H9 (cell line): ENCODE data around the gene MDK. TPM values are rescaled to one million over a fixed set of nuclear protein-coding genes. Genes with fewer than 3 reads are reported as not detected.
A peak's percentile ranks its signal among the peaks of the same experiment; 100 is the strongest.

Experiments
- DNase-seq: peaks from one replicate; pipeline ENCODE4 v3.0.0-alpha.2; 2017
- H2AFZ ChIP-seq: one replicate; pipeline ENCODE4 v1.6.1; 2013; ENCODE audit warnings: mild to moderate bottlenecking, low read length, control low read depth, moderate library complexity
- H2AK5ac ChIP-seq: 2 replicates; pipeline ENCODE4 v1.6.1; 2013; ENCODE audit warnings: low read length, control low read depth, mixed read lengths; ENCODE audit not compliant: insufficient read length
- H2BK120ac ChIP-seq: one replicate; pipeline ENCODE4 v1.6.1; 2013; ENCODE audit warnings: low read depth, mild to moderate bottlenecking, low read length, control low read depth, inconsistent platforms; ENCODE audit not compliant: poor library complexity, severe bottlenecking
- H2BK12ac ChIP-seq: 2 replicates; pipeline ENCODE4 v1.6.1; 2013; ENCODE audit warnings: low read length, control low read depth, mixed read lengths, low read depth; ENCODE audit not compliant: insufficient read length
- H2BK15ac ChIP-seq: 2 replicates; pipeline ENCODE4 v1.6.1; 2013; ENCODE audit warnings: low read depth, low read length, control low read depth
- H2BK20ac ChIP-seq: one replicate; pipeline ENCODE4 v1.6.1; 2013; ENCODE audit warnings: low read depth, mild to moderate bottlenecking, low read length, control low read depth, inconsistent platforms; ENCODE audit not compliant: poor library complexity, severe bottlenecking
- H2BK5ac ChIP-seq: 2 replicates; pipeline ENCODE4 v1.6.1; 2013; ENCODE audit warnings: low read length, control low read depth, mixed read lengths; ENCODE audit not compliant: insufficient read length
- H3K14ac ChIP-seq: 2 replicates; pipeline ENCODE4 v1.6.1; 2013; ENCODE audit warnings: low read length, control low read depth; ENCODE audit not compliant: insufficient read depth
- H3K18ac ChIP-seq: 2 replicates; pipeline ENCODE4 v1.6.1; 2013; ENCODE audit warnings: low read depth, mild to moderate bottlenecking, mixed read lengths, low read length, control low read depth; ENCODE audit not compliant: insufficient read length
- H3K23ac ChIP-seq: 2 replicates; pipeline ENCODE4 v1.6.1; 2013; ENCODE audit warnings: low read length, control low read depth, mixed read lengths, low read depth; ENCODE audit not compliant: insufficient read length
- H3K23me2 ChIP-seq: 2 replicates; pipeline ENCODE4 v1.6.1; 2013; ENCODE audit warnings: low read depth, mild to moderate bottlenecking, mixed read lengths, low read length, control low read depth; ENCODE audit not compliant: insufficient read length, poor library complexity, severe bottlenecking
- H3K27ac ChIP-seq: 2 replicates; pipeline ENCODE4 v1.5.1; 2013; ENCODE audit warnings: low read length, control low read depth, mixed read lengths, low read depth; ENCODE audit not compliant: insufficient read length
- H3K27me3 ChIP-seq: 2 replicates; pipeline ENCODE4 v1.6.1; 2013; ENCODE audit warnings: low read length, control low read depth, inconsistent platforms; ENCODE audit not compliant: insufficient read depth
- H3K4ac ChIP-seq: 2 replicates; pipeline ENCODE4 v1.6.1; 2013; ENCODE audit warnings: low read depth, mild to moderate bottlenecking, control low read depth, inconsistent platforms, low read length, moderate library complexity
- H3K4me1 ChIP-seq: 2 replicates; pipeline ENCODE4 v1.6.1; 2013; ENCODE audit warnings: low read length, control low read depth, inconsistent platforms; ENCODE audit not compliant: insufficient read depth
- H3K4me2 ChIP-seq: 2 replicates; pipeline ENCODE4 v1.6.1; 2013; ENCODE audit warnings: low read length, control low read depth, mixed read lengths; ENCODE audit not compliant: insufficient read length, insufficient read depth
- H3K56ac ChIP-seq: 2 replicates; pipeline ENCODE4 v1.6.1; 2013; ENCODE audit warnings: low read depth, mild to moderate bottlenecking, mixed read lengths, low read length, control low read depth; ENCODE audit not compliant: insufficient read length
- H3K79me1 ChIP-seq: 2 replicates; pipeline ENCODE4 v1.6.1; 2013; ENCODE audit warnings: low read depth, mild to moderate bottlenecking, moderate library complexity, low read length, control low read depth, inconsistent platforms; ENCODE audit not compliant: insufficient read depth, poor library complexity, severe bottlenecking
- H3K79me2 ChIP-seq: 2 replicates; pipeline ENCODE4 v1.6.1; 2013; ENCODE audit warnings: low read length, control low read depth, inconsistent platforms; ENCODE audit not compliant: insufficient read depth
- H3K9ac ChIP-seq: 2 replicates; pipeline ENCODE4 v1.6.1; 2013; ENCODE audit warnings: low read length, control low read depth, mixed read lengths; ENCODE audit not compliant: insufficient read length; ENCODE audit errors: extremely low read depth
- H3K9me3 ChIP-seq: one replicate; pipeline ENCODE4 v1.6.1; 2013; ENCODE audit warnings: low read depth, low read length, inconsistent platforms; ENCODE audit not compliant: control insufficient read depth
- H3T11ph ChIP-seq: one replicate; pipeline ENCODE4 v1.6.1; 2013; ENCODE audit warnings: mild to moderate bottlenecking, low read length, control low read depth, inconsistent platforms
- H4K20me1 ChIP-seq: one replicate; pipeline ENCODE4 v1.6.1; 2013; ENCODE audit not compliant: control insufficient read depth, insufficient read length, insufficient read depth
- H4K5ac ChIP-seq: 2 replicates; pipeline ENCODE4 v1.6.1; 2013; ENCODE audit warnings: low read depth, mild to moderate bottlenecking, mixed read lengths, low read length, control low read depth; ENCODE audit not compliant: insufficient read length
- H4K8ac ChIP-seq: replicated peaks from 2 replicates; pipeline ENCODE4 v1.6.1; 2013; ENCODE audit warnings: low read length, control low read depth, mixed read lengths, low read depth; ENCODE audit not compliant: insufficient read length
- H4K91ac ChIP-seq: 2 replicates; pipeline ENCODE4 v1.6.1; 2013; ENCODE audit warnings: low read depth, mild to moderate bottlenecking, moderate library complexity, mixed read lengths, low read length, control low read depth; ENCODE audit not compliant: insufficient read length
- H3K27ac Mint-ChIP-seq, 3 experiments: 2 replicates in 2 of 3; 3 replicates in 1 of 3; pipeline ENCODE4 v1.8.0; 2020 to 2021; ENCODE audit warnings: mixed read lengths in 3 of 3, mild to moderate bottlenecking in 1 of 3, moderate library complexity in 1 of 3
- H3K27me3 Mint-ChIP-seq: 2 replicates; pipeline ENCODE4 v1.8.0; 2021; ENCODE audit warnings: low read depth, mild to moderate bottlenecking, moderate library complexity, mixed read lengths
- H3K36me3 Mint-ChIP-seq, 3 experiments: 2 replicates in 2 of 3; 3 replicates in 1 of 3; pipeline ENCODE4 v1.8.0; 2020 to 2021; ENCODE audit warnings: low read depth in 3 of 3, mixed read lengths in 3 of 3; ENCODE audit not compliant: insufficient read depth in 1 of 3
- H3K4me1 Mint-ChIP-seq, 2 experiments: 2 replicates each; pipeline ENCODE4 v1.8.0; 2020; ENCODE audit warnings: mixed read lengths in 2 of 2
- H3K4me3 Mint-ChIP-seq, 2 experiments: 2 replicates in 1 of 2; 3 replicates in 1 of 2; pipeline ENCODE4 v1.8.0; 2020 to 2021; ENCODE audit warnings: mild to moderate bottlenecking in 2 of 2, mixed read lengths in 2 of 2, moderate library complexity in 1 of 2
- H3K9me3 Mint-ChIP-seq, 2 experiments: 2 replicates in 1 of 2; 3 replicates in 1 of 2; pipeline ENCODE4 v1.8.0; 2020; ENCODE audit warnings: mild to moderate bottlenecking in 2 of 2, mixed read lengths in 2 of 2, moderate library complexity in 1 of 2
- CTCF ChIP-seq: fragments of 200-600 bp; sonication (generic); conservative IDR thresholded peaks from 3 replicates; pipeline ENCODE4 v1.8.0; 2021; ENCODE audit warnings: antibody characterized with exemption, mild to moderate bottlenecking
- WGBS: extraction: QIAGEN DNeasy Blood & Tissue Kit; methylation state at CpG from one replicate; pipeline ENCODE4 v1.1.7; 2013; ENCODE audit warnings: missing lambda C conversion rate, low lambda C conversion rate, mixed read lengths; ENCODE audit not compliant: insufficient read length; ENCODE audit errors: extremely low coverage; 5-methylcytosine and 5-hydroxymethylcytosine counted together
- total RNA-seq: library from RNA; stranded (reverse); gene quantifications from 2 replicates; pipeline ENCODE4 v1.2.1, GENCODE V29; 2021

Gene MDK
- total RNA-seq, 1 experiment from 2014 or later = 392 TPM

DNA sequence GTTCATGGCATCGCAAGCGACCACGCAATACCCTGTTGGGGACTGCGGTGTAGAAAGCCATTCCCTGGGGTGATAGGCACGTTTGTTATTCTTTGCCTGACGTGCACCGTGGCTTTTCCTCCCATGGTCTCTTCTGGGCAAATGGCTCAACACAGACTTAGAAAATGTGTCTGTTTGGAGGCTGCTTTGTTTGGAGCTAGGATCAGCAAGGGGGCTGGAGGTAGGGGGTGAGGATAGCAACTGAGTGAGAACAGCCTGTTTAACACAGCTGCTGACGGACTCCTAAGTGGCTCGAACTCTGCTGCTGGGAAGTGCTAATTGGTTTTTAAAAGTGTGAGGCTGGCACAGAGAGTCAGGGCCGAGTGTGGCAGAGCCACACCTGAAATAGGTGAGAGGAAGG, 26.2 kb downstream of the MDK start:
- Histone ChIP-seq H3K27ac (no peak overlapping the region), H3T11ph (no peak overlapping the region), H4K20me1 (no peaks in the 10 kb centered on the region), H2AFZ (no peak overlapping the region), H3K79me1 (no peaks in the 10 kb centered on the region), H3K56ac (no peak overlapping the region), H3K23me2 (no peaks in the 10 kb centered on the region), H2BK20ac (no peak overlapping the region), H3K4ac (no peak overlapping the region), H3K18ac (no peak overlapping the region), H3K79me2 (no peaks in the 10 kb centered on the region), H2AK5ac (no peak overlapping the region), H2BK5ac (no peak overlapping the region), H3K14ac (no peak overlapping the region), H3K27me3 (no peaks in the 10 kb centered on the region), H3K9me3 (no peaks in the 10 kb centered on the region), H4K5ac (no peak overlapping the region), H3K4me1 (no peaks in the 10 kb centered on the region), H3K9ac (no peak overlapping the region), H4K91ac (no peak overlapping the region), H3K4me2 (no peak overlapping the region), H2BK15ac (no peak overlapping the region), H2BK120ac (no peak overlapping the region), H2BK12ac (no peak overlapping the region), H4K8ac (no peak overlapping the region), H3K23ac (no peak overlapping the region)
- peaks cover 13 to 48% (median 20%) of the 10 kb centered on the region in 3 experiments for H3K36me3 Mint-ChIP-seq
- no peaks in the 10 kb centered on the region for H3K27me3 Mint-ChIP-seq
- no CpG with 5 or more reads among the region's 10 CpGs for WGBS
- no peak for TF ChIP-seq CTCF
- H3K27ac Mint-ChIP-seq = peak overlapping the region in 1 of 3 experiments; percentile 53; a peak in 1 of 7 replicates
- no peak for DNase-seq
- H3K9me3 Mint-ChIP-seq = no peaks in the 10 kb centered on the region
- H3K4me1 Mint-ChIP-seq = peaks cover 5 to 8% of the 10 kb centered on the region in 2 experiments; a peak in 3 of 4 replicates
- no peak overlapping the region for H3K4me3 Mint-ChIP-seq
